ENCODE results near the gene SPAG16. TPM values are rescaled to one million over a fixed set of nuclear protein-coding genes. Genes with fewer than 3 reads are reported as not detected.

Gene SPAG16
- total and polyA plus RNA-seq, 2 donors from 2014 or later, result 35.9 to 38.5 TPM

- FAIRE-seq, result no peak
- DNase-seq, result no peak
- H3K27me3 ChIP-seq (ENCODE audit: control insufficient read depth, insufficient read depth, low read length), result no peaks in the 10 kb centered on the region
- no peak overlapping the region for H3K27ac ChIP-seq (ENCODE audit: low read depth in 2 of 2, low read length in 2 of 2)
- no peak overlapping the region for H3K4me3 ChIP-seq (ENCODE audit: low read length in 3 of 3)
- H3K36me3 ChIP-seq (ENCODE audit: control insufficient read depth in 2 of 3, insufficient read depth in 3 of 3, low read length in 3 of 3), result no peaks in the 10 kb centered on the region
- no peaks in the 10 kb centered on the region for H3K9me3 ChIP-seq (ENCODE audit: control insufficient read depth in 2 of 3, insufficient read depth in 1 of 3, low read length in 3 of 3)
- intact Hi-C loops (cut with DNase I), result no loop called here
- H3K4me1 ChIP-seq (ENCODE audit: control insufficient read depth in 2 of 3, insufficient read depth in 2 of 3, low read depth in 1 of 3, low read length in 3 of 3), result peaks cover 0 to 4% (median 0%) of the 10 kb centered on the region in 3 donors
- no peak overlapping the region for H3K9ac ChIP-seq (ENCODE audit: low read length in 3 of 3)
- no peak for TF ChIP-seq CTCF (IDR thresholded peaks at IDR 0.05; ENCODE audit: borderline replicate concordance, extremely low read depth, insufficient read depth)
These were observed 5.1 kb upstream of the SPAG16 start for GRCh38 chr2:213279116-213279620.

- DNase-seq (no peak), FAIRE-seq (no peak)
- H3K4me3 ChIP-seq (ENCODE audit: low read length in 3 of 3), result no peak overlapping the region
- peaks cover 0 to 4% (median 0%) of the 10 kb centered on the region in 3 donors for H3K4me1 ChIP-seq (ENCODE audit: control insufficient read depth in 2 of 3, insufficient read depth in 2 of 3, low read depth in 1 of 3, low read length in 3 of 3)
- H3K9me3 ChIP-seq (ENCODE audit: control insufficient read depth in 2 of 3, insufficient read depth in 1 of 3, low read length in 3 of 3), result no peaks in the 10 kb centered on the region
- no peak overlapping the region for H3K27ac ChIP-seq (ENCODE audit: low read depth in 2 of 2, low read length in 2 of 2)
- no peak overlapping the region for H3K9ac ChIP-seq (ENCODE audit: low read length in 3 of 3)
- no peak for TF ChIP-seq CTCF (IDR thresholded peaks at IDR 0.05; ENCODE audit: borderline replicate concordance, extremely low read depth, insufficient read depth)
- H3K27me3 ChIP-seq (ENCODE audit: control insufficient read depth, insufficient read depth, low read length), result no peaks in the 10 kb centered on the region
- H3K36me3 ChIP-seq (ENCODE audit: control insufficient read depth in 2 of 3, insufficient read depth in 3 of 3, low read length in 3 of 3), result no peaks in the 10 kb centered on the region
- intact Hi-C loops (cut with DNase I), result no loop called here
These were observed 4.3 kb upstream of the SPAG16 start for GRCh38 chr2:213279971-213280370.

GRCh38 chr2:213281156-213281555 lies 3.1 kb upstream of the SPAG16 start:
- Histone ChIP-seq H3K9me3 (ENCODE audit: control insufficient read depth in 2 of 3, insufficient read depth in 1 of 3, low read length in 3 of 3) (no peaks in the 10 kb centered on the region), H3K27me3 (ENCODE audit: control insufficient read depth, insufficient read depth, low read length) (no peaks in the 10 kb centered on the region), H3K9ac (ENCODE audit: low read length in 3 of 3) (no peak overlapping the region), H3K4me1 (ENCODE audit: control insufficient read depth in 2 of 3, insufficient read depth in 2 of 3, low read depth in 1 of 3, low read length in 3 of 3) (peaks cover 4 to 5% (median 5%) of the 10 kb centered on the region in 3 donors), H3K36me3 (ENCODE audit: control insufficient read depth in 2 of 3, insufficient read depth in 3 of 3, low read length in 3 of 3) (no peaks in the 10 kb centered on the region), H3K27ac (ENCODE audit: low read depth in 2 of 2, low read length in 2 of 2) (no peak overlapping the region), H3K4me3 (ENCODE audit: low read length in 3 of 3) (no peak overlapping the region)
- no peak for TF ChIP-seq CTCF (IDR thresholded peaks at IDR 0.05; ENCODE audit: borderline replicate concordance, extremely low read depth, insufficient read depth)
- DNase-seq, result no peak
- no peak for FAIRE-seq
- intact Hi-C loops (cut with DNase I), result no loop called here

GRCh38 chr2:213285404-213285803 lies 1.1 kb downstream of the SPAG16 start:
- H3K4me3 ChIP-seq (ENCODE audit: low read length in 3 of 3), result peak overlapping the region; percentile 87 to 100 (median 94)
- intact Hi-C loops (cut with DNase I), result no loop called here
- H3K27ac ChIP-seq (ENCODE audit: low read depth in 2 of 2, low read length in 2 of 2), result no peak overlapping the region
- H3K9ac ChIP-seq (ENCODE audit: low read length in 3 of 3), result no peak overlapping the region
- DNase-seq (no peak), FAIRE-seq (no peak)
- no peaks in the 10 kb centered on the region for H3K27me3 ChIP-seq (ENCODE audit: control insufficient read depth, insufficient read depth, low read length)
- H3K9me3 ChIP-seq (ENCODE audit: control insufficient read depth in 2 of 3, insufficient read depth in 1 of 3, low read length in 3 of 3), result no peaks in the 10 kb centered on the region
- no peaks in the 10 kb centered on the region for H3K36me3 ChIP-seq (ENCODE audit: control insufficient read depth in 2 of 3, insufficient read depth in 3 of 3, low read length in 3 of 3)
- TF ChIP-seq CTCF (IDR thresholded peaks at IDR 0.05; ENCODE audit: borderline replicate concordance, extremely low read depth, insufficient read depth), result no peak
- peaks cover 4 to 9% (median 8%) of the 10 kb centered on the region in 3 donors for H3K4me1 ChIP-seq (ENCODE audit: control insufficient read depth in 2 of 3, insufficient read depth in 2 of 3, low read depth in 1 of 3, low read length in 3 of 3)

Measured in kidney (tissue), 14 donors.